HG02884 (cell line): Measurements from ENCODE around the gene DUSP7.

Experiments
- ATAC-seq: cut with Tn5 transposase; IDR thresholded peaks from one replicate; pipeline ENCODE4 v1.9.1; 2021; ENCODE audit warnings: mild to moderate bottlenecking, moderate library complexity; ENCODE audit not compliant: unreplicated experiment

The DUSP7 gene, protein sequence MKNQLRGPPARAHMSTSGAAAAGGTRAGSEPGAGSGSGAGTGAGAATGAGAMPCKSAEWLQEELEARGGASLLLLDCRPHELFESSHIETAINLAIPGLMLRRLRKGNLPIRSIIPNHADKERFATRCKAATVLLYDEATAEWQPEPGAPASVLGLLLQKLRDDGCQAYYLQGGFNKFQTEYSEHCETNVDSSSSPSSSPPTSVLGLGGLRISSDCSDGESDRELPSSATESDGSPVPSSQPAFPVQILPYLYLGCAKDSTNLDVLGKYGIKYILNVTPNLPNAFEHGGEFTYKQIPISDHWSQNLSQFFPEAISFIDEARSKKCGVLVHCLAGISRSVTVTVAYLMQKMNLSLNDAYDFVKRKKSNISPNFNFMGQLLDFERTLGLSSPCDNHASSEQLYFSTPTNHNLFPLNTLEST

DNA sequence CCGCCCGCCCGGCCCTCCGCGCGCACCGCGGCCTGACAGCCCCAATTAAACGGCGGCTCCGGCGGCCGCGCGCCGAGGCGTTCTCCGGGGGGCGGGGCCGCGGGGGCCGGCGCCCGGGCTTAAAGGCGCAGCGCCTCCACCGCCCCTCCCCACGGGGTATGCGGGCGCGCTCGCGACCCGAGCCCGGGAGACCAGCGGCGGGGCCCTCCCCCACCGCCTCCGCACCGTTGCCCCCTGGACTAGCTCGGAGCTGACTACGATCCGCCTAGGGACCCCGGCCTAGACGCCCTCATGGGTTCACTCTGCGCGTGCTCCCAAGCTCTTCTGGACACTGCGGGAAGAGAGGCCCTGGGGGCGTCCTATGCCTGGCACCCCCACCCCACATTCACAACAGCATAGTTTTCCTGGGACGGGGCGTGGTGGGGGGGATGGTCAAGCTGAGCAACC, at the start of gene DUSP7:
Gene DUSP7 (minus strand): TSS at position 51 of the 447 bp plus-strand sequence. CDS start 205 bp downstream, outside the sequence.
- peak; percentile 20 for ATAC-seq

DNA sequence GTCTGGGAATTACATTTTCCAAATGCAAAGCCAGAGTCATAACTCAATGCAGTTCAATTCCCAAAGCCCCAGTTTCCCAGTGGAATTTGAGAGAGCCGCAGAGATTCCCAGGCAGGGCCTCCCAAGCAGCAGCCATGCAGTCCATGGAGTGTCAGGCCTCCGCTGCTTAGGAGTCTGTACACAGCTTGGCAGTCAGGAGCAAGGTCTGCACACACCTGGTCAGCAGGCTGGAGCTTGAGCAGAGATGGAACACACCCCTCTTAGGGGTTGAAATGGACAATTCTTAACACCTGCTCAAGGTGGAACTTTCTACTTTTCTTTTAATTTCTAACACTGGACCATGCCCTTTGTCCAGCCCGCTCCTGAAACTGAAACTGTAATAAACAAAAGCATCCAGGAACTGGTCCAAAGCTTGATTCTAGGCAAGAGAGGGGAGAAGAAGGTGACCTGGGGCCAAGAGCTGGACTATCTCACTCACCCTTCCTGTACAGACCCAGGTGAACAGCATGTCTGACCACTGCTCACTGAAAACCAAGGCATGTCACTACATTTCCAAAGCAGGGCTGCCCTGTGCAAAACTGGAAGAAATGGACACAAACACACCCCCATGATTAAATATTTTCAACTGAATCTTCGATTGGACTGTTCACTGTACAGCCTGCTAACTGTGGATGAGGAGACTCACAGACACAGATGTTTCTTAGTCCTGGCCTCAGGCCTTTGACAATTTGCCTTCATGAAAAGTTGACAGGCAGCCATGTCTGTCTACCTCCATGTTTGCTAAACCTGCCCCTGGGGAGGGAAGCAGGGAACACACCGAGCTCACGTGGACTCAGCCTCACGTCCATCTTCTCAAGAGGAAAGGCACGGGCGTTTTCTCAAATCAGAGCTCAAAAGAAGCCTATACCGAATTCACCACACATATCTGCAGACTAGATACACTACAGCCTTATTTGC, 48.6 kb upstream of the DUSP7 start:
- ATAC-seq = no peak

DNA sequence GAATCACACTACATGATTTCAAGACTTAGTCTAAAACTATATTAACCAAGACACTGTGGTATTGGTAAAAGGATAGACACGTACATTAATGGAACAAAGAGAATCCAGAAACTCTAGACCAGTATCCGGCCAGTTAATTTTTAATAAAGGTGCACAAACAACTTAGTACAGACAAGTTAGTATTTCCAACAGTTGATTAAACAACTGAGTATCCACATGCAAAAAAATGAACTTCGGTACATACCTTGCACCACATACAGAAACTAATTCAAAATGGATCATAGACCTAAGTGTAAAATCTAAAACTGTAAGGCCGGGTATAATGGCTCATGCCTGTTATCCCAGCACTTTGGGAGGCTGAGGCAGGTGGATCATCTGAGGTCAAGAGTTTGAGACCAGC, 46.6 kb upstream of the DUSP7 start:
- ATAC-seq = no peak

DNA sequence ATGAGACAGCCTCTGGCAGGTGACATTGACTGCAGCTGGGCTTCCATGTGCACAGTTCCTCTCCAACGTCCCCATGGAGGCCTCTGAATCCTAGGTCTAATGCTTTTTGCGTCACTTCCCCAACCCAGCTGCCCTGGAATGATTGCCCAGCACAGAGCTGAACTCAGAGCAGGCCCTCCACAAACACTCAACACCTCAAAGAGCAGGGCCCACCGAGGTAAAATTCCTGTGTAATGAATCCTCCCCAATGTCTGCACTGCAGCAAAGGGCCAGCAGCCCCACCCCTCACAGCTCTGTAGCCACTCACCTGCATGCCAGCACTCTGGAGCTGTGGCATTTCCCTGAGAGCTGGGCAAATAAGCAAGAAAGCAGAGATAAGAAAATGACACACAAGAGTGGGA, 42.6 kb upstream of the DUSP7 start:
- ATAC-seq = no peak

DNA sequence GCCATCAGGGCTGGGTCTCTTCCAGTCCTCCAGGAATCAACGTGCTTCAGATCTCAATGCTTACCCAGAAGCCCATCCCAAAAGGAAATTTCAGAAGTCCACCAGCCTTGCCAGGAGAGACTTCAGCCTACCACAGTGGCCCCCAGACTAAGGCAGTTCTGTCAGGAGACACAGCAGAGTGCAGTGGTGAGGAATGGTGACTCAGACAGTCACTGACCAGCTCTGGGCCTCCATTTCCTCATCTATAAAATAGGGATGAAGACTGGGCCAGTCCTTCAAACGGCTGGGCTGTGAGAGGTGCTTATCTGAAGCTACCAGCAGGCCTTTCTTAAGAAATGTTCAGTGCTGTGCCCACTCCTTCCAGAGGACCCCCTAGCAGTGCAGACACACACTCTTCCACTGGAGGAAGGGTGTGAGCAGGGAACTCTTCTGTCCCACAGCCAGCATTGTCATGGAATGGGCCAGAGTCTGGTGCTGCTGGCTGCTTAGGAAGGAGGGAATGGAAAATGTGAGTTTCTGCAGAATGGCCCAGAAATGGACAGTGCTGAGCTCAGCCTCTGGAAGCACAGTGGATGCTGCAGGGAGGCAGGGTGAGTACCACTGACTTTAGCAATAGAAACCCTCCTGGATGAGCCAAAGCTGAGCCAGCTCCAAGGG, 41.6 kb upstream of the DUSP7 start:
- no peak for ATAC-seq

DNA sequence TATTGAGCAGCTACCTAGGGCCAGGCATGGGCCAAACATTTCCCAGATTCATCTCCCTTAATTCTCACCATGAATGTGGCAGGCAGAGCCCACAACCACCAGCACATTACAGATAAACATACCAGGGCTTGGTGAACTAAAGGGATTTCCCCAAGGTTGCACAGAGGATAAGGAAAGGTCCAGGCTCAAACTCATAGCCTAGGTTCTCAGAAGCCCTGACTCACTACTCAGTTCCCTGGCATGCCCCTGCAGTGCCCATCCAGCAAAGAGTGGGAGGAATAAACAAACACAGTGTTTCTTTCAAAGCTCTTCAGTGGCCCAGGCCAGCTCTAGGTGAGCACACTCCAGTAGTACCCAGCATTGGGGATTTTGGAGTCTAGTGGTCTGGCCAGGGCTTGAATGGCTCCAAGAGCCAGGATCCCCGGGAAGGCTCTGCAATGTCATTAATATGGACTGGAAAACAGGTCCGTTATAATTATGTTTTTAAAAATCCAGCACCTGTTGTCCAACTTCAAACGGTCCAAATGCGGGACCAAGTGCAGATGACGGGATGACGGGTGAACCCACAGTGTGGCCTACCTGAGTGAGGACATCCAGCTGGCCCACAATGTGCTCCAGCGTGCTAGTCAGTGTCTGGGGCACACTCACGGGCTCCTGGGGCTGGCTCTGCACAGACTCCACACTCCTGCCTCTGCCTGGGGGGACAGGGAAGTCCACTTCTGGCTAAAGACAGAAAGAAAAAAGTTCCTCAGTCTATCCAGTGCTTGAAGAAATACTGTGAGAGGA, 39.8 kb upstream of the DUSP7 start:
- ATAC-seq = no peak

DNA sequence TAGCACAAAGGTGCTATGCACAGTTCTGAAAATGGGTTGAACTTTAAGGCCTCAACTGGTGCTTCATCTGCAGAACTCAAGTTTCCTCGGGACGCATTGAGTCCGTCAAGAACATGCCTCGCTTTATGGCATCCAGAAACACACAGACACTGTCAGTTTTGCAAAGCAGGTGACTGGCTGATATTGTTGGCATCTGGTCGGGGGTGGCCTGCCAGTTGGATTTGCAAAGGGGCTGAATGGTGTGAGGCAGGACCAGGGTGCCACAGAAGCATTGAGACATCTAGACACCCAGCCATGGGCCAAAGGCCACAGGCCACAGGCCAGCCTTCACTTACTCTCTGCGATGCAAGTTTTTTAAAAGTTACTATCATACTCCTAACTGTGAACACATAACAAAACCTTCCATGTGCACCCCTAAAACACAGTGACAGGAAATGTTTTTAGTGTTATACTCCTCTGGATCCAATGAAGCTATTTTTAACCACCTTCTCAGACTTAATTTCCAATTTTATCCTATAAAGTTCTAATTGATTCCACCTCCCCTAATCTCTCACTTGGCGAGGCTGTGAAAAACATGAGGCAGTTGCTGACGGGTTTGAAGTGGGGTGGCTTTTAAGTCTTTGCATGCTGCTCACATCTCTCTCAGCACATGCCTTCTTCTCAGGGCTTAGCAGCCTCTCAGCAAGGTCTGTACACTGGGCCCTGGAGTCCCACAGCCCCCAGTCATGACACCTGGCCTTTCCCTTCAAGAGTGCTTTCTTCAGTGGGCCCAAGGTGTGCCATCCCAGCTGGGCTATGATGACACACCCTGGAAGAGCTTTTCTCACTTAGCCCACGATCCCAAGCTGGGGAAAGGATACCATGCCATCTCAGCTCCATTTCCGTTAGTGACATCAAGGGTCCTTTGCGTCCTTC, 38.5 kb upstream of the DUSP7 start:
- no peak for ATAC-seq

DNA sequence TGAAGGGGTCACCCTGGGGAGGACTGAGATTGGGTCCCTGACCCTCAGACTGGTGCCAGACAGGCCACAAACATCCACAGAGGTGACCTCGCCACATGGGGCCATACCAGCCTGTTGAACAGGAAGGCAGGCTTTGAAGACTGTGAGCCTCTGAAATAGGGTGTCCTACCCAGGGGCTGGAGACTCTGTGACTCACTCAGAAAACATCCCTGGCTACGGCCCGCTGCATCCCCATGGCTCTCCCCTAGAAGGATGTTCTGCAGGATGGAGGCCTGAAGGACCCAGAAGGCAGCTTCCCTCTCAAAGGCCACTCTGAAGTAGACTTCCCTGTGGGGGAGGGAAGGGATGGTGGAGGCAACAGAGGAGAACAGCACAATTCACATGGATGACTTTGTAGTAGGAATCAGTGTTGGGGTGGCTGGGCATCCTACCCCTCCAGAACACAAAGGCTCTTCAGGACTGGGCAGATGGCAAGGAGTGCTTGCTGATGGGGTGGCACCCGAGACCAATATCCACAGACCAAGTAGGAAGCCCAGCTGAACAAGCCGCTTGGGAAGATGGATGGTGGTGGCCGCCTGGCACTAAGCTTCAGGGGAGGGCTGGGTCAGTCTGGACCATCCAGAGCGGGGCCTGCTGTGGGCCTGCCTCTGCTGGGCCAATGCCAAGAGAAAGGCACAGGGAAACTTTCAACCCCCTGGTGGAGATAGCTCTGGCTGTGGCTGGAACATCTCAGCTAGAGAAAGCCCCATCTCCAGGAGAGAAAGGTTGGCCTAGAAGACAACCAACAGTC, 37.6 kb upstream of the DUSP7 start:
- ATAC-seq = no peak

DNA sequence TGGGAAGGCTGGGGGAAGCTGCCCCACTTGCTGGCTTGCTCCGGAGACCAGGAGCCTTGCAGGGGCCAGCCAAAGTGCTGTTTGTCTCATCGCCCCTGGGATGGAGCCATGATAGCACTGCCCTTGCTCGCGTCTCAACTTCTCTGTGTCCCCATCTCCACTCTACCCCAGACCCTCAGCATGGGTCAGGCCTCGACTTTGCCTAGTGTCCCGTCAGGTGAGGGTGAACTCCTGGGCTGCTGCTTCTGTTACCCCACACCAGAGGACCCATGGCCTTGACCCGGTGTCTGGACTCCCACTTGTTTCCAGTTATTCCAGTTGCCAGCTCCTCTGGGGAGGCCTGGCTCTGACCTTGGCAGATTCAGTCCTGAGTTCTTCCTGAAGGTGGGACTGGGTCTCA, 36.5 kb upstream of the DUSP7 start:
- ATAC-seq = no peak

DNA sequence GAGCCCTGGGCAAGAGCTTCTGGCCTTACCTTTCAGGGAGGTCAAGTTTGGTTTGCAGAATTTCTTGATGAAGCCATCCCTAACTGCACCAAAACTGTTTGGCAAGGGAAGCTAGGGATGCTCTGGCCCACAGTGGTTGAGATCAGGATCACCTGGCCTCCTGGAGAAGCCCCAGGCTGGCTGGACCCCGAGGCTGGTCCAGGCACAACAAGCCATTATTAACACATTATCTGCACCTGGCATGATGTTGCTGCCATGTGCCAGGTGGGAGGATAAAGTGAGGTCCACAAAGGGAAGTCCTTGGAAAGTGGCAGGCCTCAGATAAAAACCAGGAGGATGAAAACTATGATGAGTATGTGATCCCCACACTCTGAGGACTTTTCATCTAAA, 35.9 kb upstream of the DUSP7 start:
- no peak for ATAC-seq

DNA sequence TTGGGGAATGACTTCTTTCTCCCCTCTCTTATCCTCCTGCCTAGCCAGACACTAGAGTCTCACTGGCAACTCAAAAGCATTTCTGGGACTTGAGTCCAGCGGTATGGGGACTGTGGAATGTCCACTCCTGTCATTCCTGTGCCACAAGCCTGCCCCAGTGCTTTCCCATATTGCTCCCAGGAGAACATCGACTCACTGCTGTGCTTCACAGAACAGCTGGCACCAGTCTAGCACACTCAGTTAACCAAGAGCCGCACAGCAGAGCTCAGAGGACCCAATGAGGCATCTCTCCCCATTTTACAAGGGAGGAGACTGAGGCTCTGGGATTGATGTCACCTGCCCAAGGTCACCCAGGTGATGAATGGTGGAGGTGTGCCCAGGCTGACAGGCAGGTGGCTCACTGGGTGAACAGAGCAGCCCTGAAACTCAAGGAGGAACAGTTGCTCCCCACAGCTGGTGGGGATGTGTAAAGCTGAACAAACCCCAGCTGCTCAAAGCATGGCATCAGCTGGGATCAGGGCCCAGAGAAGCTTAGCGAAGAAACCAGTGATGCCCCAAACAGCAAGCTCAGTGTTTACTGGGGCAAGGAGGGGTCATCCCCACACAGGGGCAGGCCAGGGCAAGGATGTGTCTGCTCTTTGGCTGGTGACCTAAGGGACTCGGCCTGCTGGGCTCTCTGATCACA, 35.4 kb upstream of the DUSP7 start:
- ATAC-seq = no peak

DNA sequence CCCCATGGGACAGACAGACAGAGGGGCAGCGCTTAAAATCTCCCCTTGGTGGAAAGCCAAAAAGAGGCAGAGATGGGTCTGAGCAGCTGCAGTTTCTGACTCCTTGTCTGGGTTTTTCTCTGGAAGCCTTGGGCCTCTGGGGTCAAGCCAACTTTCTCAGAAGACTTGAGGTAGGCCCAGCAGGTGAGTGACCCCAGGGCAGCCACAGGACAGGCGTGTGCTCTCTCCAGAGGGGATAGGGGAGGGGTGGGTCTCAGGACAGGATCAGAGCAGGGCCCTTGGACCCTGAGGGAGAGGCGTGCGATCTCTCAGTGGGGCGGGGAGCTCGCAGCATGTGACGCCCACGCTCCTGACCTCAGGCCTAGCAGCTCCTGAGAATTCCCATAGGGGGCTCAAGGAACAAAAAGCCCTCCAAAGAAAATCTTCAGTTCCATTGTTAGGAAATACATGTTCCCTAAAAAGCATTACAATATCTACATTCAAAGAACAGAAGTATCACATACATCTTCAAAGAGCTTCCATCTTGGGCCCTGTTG, 34.6 kb upstream of the DUSP7 start:
- no peak for ATAC-seq

DNA sequence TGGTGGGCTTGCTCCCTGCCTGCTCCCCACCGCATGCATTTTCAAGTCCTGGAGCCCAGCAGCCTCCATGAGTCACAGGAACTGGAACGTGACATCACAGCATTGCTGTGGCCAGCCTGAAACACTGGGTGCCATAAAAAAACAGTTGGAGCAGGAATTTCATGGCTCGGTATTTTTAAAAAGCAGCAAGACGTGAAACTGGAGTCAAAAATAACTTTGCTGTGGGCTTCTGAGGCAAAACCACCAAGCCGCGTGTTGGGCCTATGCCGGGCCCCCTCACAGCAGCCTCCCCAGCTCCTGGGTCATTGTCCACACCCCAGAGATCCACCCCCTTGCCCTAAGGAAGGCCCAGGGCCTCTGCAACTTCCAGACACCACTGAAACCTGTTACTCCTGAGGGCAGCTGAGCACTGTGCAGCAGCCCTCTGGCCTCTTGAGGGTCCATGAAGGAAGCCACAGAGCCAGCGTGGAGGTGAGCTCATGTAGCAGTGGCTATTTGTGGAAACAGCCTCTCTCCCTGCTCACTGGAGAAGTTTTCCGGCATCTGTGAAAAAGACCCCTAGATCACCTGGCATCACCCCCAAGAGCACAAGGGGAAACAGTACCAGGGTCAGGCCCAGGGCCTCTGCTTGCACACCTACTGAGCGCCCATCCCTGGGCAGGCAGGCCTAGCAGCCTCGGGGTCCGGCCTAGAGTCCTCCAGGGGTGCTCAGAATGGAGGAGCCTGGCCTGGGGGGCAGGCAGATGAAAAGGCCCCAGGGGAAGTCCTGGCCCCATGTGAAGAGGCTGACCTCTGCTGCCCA, 34.0 kb upstream of the DUSP7 start:
- ATAC-seq = no peak

DNA sequence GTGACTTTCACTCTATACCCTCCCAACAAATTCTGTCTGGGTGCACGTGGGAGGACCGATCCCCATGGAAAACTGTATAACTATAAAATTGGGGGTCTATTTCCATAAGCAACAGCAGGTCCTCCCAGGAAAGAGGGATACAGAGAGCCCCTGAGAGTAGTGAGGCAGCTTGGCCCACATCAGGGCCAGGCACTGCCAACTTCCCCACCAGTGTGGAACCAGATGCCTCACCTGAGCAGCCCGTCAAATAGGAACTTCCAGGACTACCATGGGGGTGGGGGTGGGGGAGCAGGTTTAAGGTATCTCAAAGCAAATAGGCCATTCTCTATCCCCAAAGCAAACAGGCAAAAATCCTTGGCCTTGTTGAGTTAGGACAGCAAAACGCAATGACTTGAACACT, 33.3 kb upstream of the DUSP7 start:
- no peak for ATAC-seq

DNA sequence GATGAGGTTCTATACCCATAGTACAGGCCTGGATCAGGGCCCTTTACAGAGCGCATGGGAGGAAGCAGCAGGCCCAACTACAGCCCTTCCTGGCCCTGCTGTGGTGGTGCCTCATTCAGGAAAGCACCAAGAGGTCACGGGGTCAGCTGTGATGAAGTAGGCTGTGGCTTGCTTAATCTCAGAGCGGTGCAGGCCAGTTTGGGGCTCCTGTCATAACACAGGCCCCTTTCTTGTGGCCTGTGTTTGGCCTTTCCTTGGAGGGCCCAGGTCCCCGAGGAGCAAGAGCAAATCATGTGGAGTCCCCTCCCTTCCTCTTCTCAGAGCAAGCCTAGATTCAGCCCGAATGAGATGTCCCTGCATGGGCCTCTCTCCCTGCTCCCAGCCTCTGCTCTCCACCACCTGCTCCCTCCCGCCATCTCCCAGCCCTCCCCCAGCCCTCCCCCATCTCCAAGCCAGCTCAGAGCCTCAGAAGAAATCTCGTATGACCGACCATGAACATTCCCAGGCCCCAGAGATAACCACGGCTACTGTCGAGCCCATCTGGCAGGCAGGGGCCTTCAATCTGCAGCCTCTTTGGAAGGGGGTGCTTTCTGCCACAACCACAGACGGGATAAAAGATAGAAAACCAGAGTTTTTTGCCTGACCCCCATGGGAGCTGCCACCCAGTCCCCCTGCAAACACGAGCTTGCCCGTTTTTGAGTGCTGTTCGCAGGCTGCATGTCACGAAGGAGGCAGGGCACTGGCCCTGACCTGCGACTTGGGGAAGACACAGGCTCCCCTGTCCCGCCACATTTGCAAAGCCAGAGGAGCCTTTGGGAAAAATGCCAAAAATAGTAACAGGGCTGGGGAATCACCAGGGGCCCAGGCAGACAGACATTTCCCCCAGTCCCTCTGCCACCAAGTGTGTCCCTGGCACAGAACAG, 32.3 kb upstream of the DUSP7 start:
- no peak for ATAC-seq

DNA sequence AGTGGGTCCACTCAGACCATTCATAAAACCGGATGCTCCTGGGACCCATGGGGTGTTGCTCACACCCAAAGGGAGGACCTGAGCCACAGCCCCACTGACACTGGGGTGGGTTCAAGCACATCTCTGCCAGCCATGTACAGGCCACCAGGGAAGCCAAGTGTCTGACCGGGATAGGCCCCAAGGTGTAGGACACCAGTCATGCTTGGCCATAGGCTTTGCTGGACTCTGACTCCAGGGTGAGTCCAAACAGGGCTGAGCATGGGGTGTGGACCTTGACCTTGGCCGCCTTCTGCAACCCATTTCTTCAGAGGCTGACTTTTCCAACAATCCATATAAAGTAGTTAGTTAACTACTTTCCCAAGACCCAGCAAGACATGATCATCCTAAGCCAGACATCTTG, 31.4 kb upstream of the DUSP7 start:
- no peak for ATAC-seq
